Measurements from ENCODE around the gene TMEM131.

TMEM131 gene

GRCh38 chr2:97763176-97763845 is 232.4 kb downstream of the TMEM131 start:
- DNase-seq (ENCODE audit: low read depth, low spot score) = no peak

GRCh38 chr2:97761192-97761591 is 234.6 kb downstream of the TMEM131 start:
- no peak for DNase-seq (ENCODE audit: low read depth, low spot score)

- DNase-seq (ENCODE audit: low read depth, low spot score) = no peak
These were observed 235.2 kb downstream of the TMEM131 start for GRCh38 chr2:97760480-97761049.

- DNase-seq (ENCODE audit: low read depth, low spot score) = no peak
These were observed 235.9 kb downstream of the TMEM131 start for GRCh38 chr2:97759727-97760407.

GRCh38 chr2:97758131-97758705 is 237.5 kb downstream of the TMEM131 start:
- DNase-seq (ENCODE audit: low read depth, low spot score) = no peak

- no peak for DNase-seq (ENCODE audit: low read depth, low spot score)
These were observed 238.7 kb downstream of the TMEM131 start for GRCh38 chr2:97757062-97757461.

- no peak for DNase-seq (ENCODE audit: low read depth, low spot score)
These were observed 240.3 kb downstream of the TMEM131 start for GRCh38 chr2:97755491-97755890.

GRCh38 chr2:97754690-97755346 is 240.9 kb downstream of the TMEM131 start:
- no peak for DNase-seq (ENCODE audit: low read depth, low spot score)

GRCh38 chr2:97752342-97753334 is 243.1 kb downstream of the TMEM131 start:
- no peak for DNase-seq (ENCODE audit: low read depth, low spot score)

- no peak for DNase-seq (ENCODE audit: low read depth, low spot score)
These were observed 244.0 kb downstream of the TMEM131 start for GRCh38 chr2:97751752-97752151.

GRCh38 chr2:97750017-97750416 is 245.7 kb downstream of the TMEM131 start:
- no peak for DNase-seq (ENCODE audit: low read depth, low spot score)

GRCh38 chr2:97749581-97749980 is 246.2 kb downstream of the TMEM131 start:
- DNase-seq (ENCODE audit: low read depth, low spot score) = no peak

- DNase-seq (ENCODE audit: low read depth, low spot score) = no peak
These were observed 248.0 kb downstream of the TMEM131 start for GRCh38 chr2:97747716-97748115.

- no peak for DNase-seq (ENCODE audit: low read depth, low spot score)
These were observed 248.5 kb downstream of the TMEM131 start for GRCh38 chr2:97747285-97747684.

GRCh38 chr2:97745474-97746174 is 250.1 kb downstream of the TMEM131 start:
- DNase-seq (ENCODE audit: low read depth, low spot score) = no peak

GRCh38 chr2:97743913-97744312 is 251.8 kb downstream of the TMEM131 start:
- DNase-seq (ENCODE audit: low read depth, low spot score) = no peak

GRCh38 chr2:97742381-97742847 is 253.3 kb downstream of the TMEM131 start:
- DNase-seq (ENCODE audit: low read depth, low spot score) = no peak

GRCh38 chr2:97741686-97742085 is 254.1 kb downstream of the TMEM131 start:
- DNase-seq (ENCODE audit: low read depth, low spot score) = no peak

- DNase-seq (ENCODE audit: low read depth, low spot score) = no peak
These were observed 254.5 kb downstream of the TMEM131 start for GRCh38 chr2:97741251-97741650.

GRCh38 chr2:97740590-97741182 is 255.1 kb downstream of the TMEM131 start:
- DNase-seq (ENCODE audit: low read depth, low spot score) = no peak

All from brain pericyte (primary cell).